HL-60 (cell line): Measurements from ENCODE around the gene PLAAT3.
"Not testable (repeated sequence)": the region's sequence is repeated elsewhere in the genome, so short reads cannot be mapped to it uniquely, and the experiment has no call there.

Experiments
- DNase-seq, 2 experiments: peaks; one replicate each; pipeline ENCODE4 v3.0.0-alpha.2; 2010 to 2020; ENCODE audit warnings: low read depth in 1 of 2, low spot score in 1 of 2
- H3K27ac ChIP-seq: fragments of 250-450 bp; sonication (Bioruptor Pico); replicated peaks from 2 replicates; pipeline ENCODE4 v1.5.1; 2020; ENCODE audit warnings: mild to moderate bottlenecking, moderate library complexity
- H3K27me3 ChIP-seq: fragments of 250-450 bp; sonication (Bioruptor Pico); 2 replicates; pipeline ENCODE4 v1.5.1; 2021; ENCODE audit warnings: mild to moderate bottlenecking, moderate library complexity; ENCODE audit not compliant: insufficient read depth, poor library complexity, severe bottlenecking
- H3K4me3 ChIP-seq: replicated peaks from 2 replicates; pipeline ENCODE4 v1.5.1; 2011; ENCODE audit warnings: mild to moderate bottlenecking, control low read depth, low read length; ENCODE audit not compliant: insufficient read depth
- CTCF ChIP-seq: IDR thresholded peaks from one replicate; pipeline ENCODE4 v1.5.1; 2011; ENCODE audit warnings: low read length, control low read depth, inconsistent platforms; ENCODE audit not compliant: insufficient read depth
- GABPA ChIP-seq: IDR thresholded peaks from 2 replicates; pipeline ENCODE4 v1.6.1; 2012; ENCODE audit warnings: low read depth
- POLR2AphosphoS5 ChIP-seq: IDR thresholded peaks from 2 replicates; pipeline ENCODE4 v1.6.1; 2012; ENCODE audit warnings: low read depth
- REST ChIP-seq: IDR thresholded peaks from 2 replicates; pipeline ENCODE4 v1.6.1; 2012; ENCODE audit warnings: low read depth; ENCODE audit not compliant: insufficient replicate concordance
- SPI1 ChIP-seq: IDR thresholded peaks from 2 replicates; pipeline ENCODE4 v1.6.1; 2012; ENCODE audit warnings: low read depth, mild to moderate bottlenecking, borderline replicate concordance

Gene PLAAT3

DNA sequence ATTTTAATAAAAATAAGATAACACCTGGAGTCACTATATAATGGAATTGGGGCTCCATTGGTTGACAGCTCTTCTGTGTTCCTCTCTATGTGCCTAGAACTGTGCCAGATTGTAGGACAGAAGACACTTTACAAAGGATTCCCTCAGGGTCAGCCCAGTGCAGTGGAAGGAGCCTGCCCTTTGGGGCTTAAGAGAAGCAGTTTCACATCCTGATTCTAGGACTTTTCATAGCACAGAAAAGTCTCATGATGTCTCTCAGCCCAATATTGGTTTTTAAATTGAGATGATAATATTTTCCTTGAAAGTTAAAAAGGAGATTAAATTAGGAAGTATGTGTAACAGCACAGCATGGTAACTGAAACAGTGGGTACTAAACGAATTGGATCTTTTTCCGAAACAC, 70.5 kb downstream of the PLAAT3 start:
- Histone ChIP-seq H3K27ac (no peak overlapping the region), H3K27me3 (no peaks in the 10 kb centered on the region), H3K4me3 (no peak overlapping the region)
- no peak for DNase-seq
- TF ChIP-seq REST (no peak), SPI1 (no peak), CTCF (no peak), POLR2AphosphoS5 (no peak), GABPA (no peak)

DNA sequence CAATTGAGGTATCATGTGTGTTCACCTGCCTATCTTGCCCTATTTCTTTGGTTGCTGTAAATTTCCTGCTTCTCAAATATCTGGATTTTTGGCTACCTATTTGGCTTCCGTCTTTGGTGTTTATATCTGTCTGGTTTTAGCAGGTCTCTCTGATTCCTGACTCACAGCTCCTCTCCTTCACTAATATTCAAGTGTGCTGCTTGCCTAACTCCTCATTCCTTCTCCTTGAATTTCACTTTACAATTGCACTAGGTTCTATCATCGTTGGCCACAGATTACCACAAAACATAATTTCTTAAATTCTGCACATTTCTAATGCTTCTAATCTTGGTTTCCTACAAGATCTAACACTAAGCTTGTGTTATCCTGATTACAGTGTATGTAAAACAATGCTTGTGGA, 71.7 kb downstream of the PLAAT3 start:
- H3K27me3 ChIP-seq, H3K4me3 ChIP-seq, DNase-seq, H3K27ac ChIP-seq: not testable (repeated sequence)

GRCh38 chr11:63537293-63538101, 76.7 kb downstream of the PLAAT3 start:
- Histone ChIP-seq H3K4me3 (no peak overlapping the region), H3K27ac (no peak overlapping the region), H3K27me3 (no peaks in the 10 kb centered on the region)
- no peak for DNase-seq
- TF ChIP-seq CTCF (no peak), GABPA (no peak), SPI1 (no peak), POLR2AphosphoS5 (no peak), REST (no peak)

DNA sequence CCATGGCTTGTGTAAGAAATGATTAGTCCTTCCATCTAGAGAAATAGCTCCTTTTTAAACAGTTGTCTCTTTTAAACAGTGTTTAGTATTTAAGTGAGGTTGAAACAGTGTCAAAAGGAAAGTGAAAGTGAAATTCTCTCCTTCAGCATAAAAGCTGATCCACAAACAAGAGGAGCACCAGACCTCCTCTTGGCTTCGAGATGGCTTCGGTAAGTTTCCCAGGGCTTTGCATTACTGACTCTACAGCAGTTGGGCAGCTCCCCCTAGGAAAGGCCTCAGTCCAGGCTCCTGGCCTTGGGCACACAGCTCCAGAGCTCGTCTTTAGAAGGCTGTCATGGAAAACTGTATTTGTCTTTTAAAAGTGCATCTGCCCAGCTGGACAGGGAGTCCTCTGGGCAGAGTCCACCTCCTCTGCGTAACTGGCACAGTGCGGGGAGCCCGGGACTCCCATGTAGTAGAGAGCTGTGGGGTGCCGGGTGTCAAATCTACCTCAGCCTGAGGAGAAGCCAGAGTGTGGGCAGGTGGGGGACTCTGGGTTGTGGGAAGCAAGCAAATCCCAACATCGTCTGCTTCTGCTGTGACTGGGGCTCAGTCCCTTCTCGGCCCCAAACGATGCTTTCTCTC, 77.5 kb downstream of the PLAAT3 start, which contains the start of gene PLAAT4:
Gene PLAAT4, plus strand, starts transcription at position 140 of the 624 bp plus-strand sequence. Its CDS starts 61 bp downstream, at position 201.
- Histone ChIP-seq H3K4me3 (no peak within 1 kb of the TSS), H3K27me3 (no peaks in the 10 kb centered on the region), H3K27ac (no peak within 1 kb of the TSS)
- TF ChIP-seq SPI1 = no peak
- TF ChIP-seq GABPA = no peak
- TF ChIP-seq REST = no peak
- no peak for TF ChIP-seq CTCF
- no peak for TF ChIP-seq POLR2AphosphoS5
- DNase-seq = no peak
